OCI-LY7 (cell line): ENCODE data around the gene AGT.

ENCODE experiments used
- EZH2phosphoT487 ChIP-seq: fragments of 200-600 bp; sonication (generic); IDR thresholded peaks from 2 replicates; pipeline ENCODE4 v1.6.1; 2018; ENCODE audit warnings: low read depth, borderline replicate concordance, mild to moderate bottlenecking, mixed run types, antibody characterized with exemption, low read length, moderate library complexity, mixed read lengths
- TF ChIP-seq, protein P1 (sequence below): fragments of 200-600 bp; sonication (generic); conservative IDR thresholded peaks from 2 replicates; pipeline ENCODE4 v1.5.1; 2014; ENCODE audit warnings: mild to moderate bottlenecking, antibody characterized with exemption, low read length, moderate library complexity, mixed read lengths

GRCh38 chr1:230698130-230698529 is 15.8 kb downstream of the AGT start:
- TF ChIP-seq, protein P1, sequence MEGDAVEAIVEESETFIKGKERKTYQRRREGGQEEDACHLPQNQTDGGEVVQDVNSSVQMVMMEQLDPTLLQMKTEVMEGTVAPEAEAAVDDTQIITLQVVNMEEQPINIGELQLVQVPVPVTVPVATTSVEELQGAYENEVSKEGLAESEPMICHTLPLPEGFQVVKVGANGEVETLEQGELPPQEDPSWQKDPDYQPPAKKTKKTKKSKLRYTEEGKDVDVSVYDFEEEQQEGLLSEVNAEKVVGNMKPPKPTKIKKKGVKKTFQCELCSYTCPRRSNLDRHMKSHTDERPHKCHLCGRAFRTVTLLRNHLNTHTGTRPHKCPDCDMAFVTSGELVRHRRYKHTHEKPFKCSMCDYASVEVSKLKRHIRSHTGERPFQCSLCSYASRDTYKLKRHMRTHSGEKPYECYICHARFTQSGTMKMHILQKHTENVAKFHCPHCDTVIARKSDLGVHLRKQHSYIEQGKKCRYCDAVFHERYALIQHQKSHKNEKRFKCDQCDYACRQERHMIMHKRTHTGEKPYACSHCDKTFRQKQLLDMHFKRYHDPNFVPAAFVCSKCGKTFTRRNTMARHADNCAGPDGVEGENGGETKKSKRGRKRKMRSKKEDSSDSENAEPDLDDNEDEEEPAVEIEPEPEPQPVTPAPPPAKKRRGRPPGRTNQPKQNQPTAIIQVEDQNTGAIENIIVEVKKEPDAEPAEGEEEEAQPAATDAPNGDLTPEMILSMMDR: no peak
- TF ChIP-seq EZH2phosphoT487: no peak
